Bronchial epithelial cell (primary cell): ENCODE measurements around the gene GFRA4. TPM values are rescaled to one million over a fixed set of nuclear protein-coding genes. Genes with fewer than 3 reads are reported as not detected.
"Not testable (repeated sequence)": the region's sequence is repeated elsewhere in the genome, so short reads cannot be mapped to it uniquely, and the experiment has no call there.

Experiments used
- DNase-seq: peaks from one replicate; pipeline ENCODE4 v3.0.0-alpha.2; 2010; ENCODE audit warnings: low read depth
- FAIRE-seq: peaks from 2 replicates; lab custom pipeline; 2011; peaks lifted over from hg19 to GRCh38; lab: Jason Lieb, UNC
- H3K27me3 ChIP-seq: 2 replicates; pipeline ENCODE4 v1.5.1; 2011; ENCODE audit warnings: low read length; ENCODE audit not compliant: control insufficient read depth, insufficient read depth
- H3K36me3 ChIP-seq: 2 replicates; pipeline ENCODE4 v1.5.1; 2011; ENCODE audit warnings: low read length; ENCODE audit not compliant: control insufficient read depth, insufficient read depth
- H3K4me3 ChIP-seq: 2 replicates; pipeline ENCODE4 v1.5.1; 2011; ENCODE audit warnings: mild to moderate bottlenecking, low read depth, low read length, control low read depth
- total RNA-seq: library from RNA; depleted of rRNA; stranded (reverse); fragments of >200 nt; gene quantifications from 2 replicates; pipeline ENCODE4 v1.2.1, GENCODE V29; 2014
- TF ChIP-seq, protein P1 (sequence below): IDR thresholded peaks from 2 replicates; pipeline ENCODE4 v1.5.1; 2011; ENCODE audit warnings: mild to moderate bottlenecking, moderate library complexity, low read length, control low read depth, inconsistent platforms; ENCODE audit not compliant: insufficient read depth, severe bottlenecking

Gene GFRA4
- total RNA-seq, 1 donor from 2014 or later, result not detected

DNA sequence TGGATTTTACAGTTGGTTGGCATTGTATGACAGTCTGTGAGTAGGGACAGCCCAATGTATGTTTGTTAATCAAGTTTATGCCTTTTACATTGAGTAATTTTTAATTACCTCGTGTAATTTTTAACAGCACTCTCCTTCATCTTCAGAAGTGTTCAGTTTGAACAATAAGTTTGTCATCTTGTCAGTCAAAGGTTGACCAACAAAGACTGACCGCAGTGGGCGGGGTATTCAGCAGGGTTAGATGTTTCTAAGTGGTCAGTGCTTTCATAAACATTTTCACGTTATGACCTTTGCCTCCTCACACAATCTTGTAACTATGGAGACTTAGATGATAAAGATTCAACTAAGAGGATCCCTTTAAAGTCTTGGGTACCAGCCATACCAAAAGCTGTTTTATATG, 40.8 kb downstream of the GFRA4 start:
- Histone ChIP-seq H3K36me3 (peaks cover 1% of the 10 kb centered on the region), H3K4me3 (no peak overlapping the region), H3K27me3 (no peaks in the 10 kb centered on the region)
- DNase-seq, result no peak
- TF ChIP-seq, protein P1, sequence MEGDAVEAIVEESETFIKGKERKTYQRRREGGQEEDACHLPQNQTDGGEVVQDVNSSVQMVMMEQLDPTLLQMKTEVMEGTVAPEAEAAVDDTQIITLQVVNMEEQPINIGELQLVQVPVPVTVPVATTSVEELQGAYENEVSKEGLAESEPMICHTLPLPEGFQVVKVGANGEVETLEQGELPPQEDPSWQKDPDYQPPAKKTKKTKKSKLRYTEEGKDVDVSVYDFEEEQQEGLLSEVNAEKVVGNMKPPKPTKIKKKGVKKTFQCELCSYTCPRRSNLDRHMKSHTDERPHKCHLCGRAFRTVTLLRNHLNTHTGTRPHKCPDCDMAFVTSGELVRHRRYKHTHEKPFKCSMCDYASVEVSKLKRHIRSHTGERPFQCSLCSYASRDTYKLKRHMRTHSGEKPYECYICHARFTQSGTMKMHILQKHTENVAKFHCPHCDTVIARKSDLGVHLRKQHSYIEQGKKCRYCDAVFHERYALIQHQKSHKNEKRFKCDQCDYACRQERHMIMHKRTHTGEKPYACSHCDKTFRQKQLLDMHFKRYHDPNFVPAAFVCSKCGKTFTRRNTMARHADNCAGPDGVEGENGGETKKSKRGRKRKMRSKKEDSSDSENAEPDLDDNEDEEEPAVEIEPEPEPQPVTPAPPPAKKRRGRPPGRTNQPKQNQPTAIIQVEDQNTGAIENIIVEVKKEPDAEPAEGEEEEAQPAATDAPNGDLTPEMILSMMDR, result no peak
- FAIRE-seq, result no peak

DNA sequence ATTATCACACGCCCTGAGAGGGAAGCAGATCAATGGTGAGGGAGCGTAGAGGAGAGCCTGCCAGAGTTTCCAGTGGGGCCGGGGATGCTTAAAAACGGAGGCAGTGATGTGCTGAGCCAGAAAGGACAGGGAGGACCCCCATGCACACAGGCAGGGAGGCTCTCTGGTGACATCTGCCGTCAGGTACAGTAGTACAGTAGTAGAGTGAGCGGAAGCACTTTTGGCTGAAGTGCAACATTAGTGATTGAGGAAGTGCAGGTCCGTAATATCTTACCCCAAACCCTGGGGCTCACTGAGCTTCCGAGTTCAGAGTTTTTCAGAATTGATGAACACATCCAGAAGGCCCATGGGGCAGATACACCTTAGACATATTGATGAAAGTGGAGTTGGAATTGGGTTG, 42.1 kb downstream of the GFRA4 start:
- no peaks in the 10 kb centered on the region for H3K27me3 ChIP-seq
- FAIRE-seq (peak; percentile 13), DNase-seq (no peak)
- H3K36me3 ChIP-seq, result peaks cover 1% of the 10 kb centered on the region
- H3K4me3 ChIP-seq, result no peak overlapping the region
- TF ChIP-seq, protein P1, result no peak

DNA sequence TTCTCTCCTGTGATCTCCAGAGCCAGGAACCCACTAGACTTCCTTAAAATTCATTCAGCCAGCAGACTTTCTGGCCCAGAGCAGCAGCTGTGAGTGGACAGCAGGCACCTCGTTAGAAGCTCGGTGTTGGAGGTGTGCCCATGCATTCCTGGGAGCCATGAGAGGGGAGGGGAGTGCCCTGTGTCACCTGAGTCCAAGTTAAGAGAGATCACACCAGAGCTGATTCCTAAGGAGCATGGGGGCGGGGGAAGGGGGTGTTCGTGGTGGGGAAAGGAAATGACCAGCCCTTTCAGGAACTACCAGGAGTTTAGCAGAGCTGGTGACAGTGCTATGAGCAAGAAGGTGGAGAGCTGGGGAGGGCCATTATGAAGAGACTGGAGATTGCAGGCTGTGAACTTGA, 46.9 kb downstream of the GFRA4 start:
- Histone ChIP-seq H3K36me3 (peaks cover 1% of the 10 kb centered on the region), H3K4me3 (no peak overlapping the region), H3K27me3 (no peaks in the 10 kb centered on the region)
- TF ChIP-seq, protein P1, result no peak
- DNase-seq (no peak), FAIRE-seq (no peak)

DNA sequence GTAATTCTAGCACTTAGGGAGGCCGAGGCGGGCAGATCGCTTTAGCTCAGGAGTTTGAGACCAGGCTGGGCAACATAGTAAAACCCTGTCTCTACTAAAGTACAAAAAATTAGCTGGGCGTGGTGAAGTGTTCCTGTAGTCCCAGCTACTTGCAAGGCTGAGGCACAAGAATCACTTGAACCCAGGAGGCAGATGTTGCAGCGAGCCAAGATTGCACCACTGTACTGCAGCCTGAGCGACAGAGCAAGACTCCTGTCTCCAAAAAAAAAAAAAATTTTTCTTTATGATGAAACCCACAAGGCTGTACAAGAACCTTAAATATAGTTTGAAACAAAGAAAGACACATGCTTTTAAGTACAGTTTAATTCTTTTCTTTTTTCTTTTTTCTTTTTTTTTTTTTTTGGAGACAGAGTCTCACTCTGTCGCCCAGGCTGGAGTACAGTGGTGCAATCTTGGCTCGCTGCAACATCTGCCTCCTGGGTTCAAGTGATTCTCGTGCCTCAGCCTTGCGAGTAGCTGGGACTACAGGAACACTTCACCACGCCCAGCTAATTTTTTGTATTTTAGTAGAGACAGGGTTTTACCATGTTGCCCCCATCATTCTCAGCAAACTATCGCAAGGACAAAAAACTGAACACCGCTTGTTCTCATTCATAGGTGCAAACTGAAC, 47.9 kb downstream of the GFRA4 start:
- DNase-seq, FAIRE-seq, H3K36me3 ChIP-seq: not testable (repeated sequence)

DNA sequence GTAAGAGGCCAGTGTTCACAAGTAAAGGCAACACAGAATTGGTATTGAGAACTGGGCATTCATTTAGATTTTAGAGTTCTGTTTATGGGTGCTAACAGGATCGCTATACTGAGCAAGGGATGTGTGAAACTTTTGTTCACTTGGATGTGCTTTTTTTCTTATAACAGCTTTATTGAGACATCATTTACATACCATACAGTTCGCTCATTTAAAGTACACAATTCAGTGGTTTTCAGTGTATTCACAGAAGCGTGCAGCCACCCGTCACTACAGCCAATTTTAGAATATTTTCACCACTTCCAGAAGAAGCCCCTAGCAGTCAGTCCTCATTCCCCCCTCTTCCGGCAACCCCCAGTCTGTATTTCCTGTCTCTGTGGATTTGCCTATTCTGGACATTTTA, 48.7 kb downstream of the GFRA4 start:
- TF ChIP-seq, protein P1, result no peak
- Histone ChIP-seq H3K4me3 (no peak overlapping the region), H3K27me3 (no peaks in the 10 kb centered on the region), H3K36me3 (peaks cover 1% of the 10 kb centered on the region)
- DNase-seq (peak; percentile 14), FAIRE-seq (no peak)

More for the DNA sequence above, 47.9 kb downstream of the GFRA4 start:
- not testable (repeated sequence) for H3K4me3 ChIP-seq, H3K27me3 ChIP-seq

DNA sequence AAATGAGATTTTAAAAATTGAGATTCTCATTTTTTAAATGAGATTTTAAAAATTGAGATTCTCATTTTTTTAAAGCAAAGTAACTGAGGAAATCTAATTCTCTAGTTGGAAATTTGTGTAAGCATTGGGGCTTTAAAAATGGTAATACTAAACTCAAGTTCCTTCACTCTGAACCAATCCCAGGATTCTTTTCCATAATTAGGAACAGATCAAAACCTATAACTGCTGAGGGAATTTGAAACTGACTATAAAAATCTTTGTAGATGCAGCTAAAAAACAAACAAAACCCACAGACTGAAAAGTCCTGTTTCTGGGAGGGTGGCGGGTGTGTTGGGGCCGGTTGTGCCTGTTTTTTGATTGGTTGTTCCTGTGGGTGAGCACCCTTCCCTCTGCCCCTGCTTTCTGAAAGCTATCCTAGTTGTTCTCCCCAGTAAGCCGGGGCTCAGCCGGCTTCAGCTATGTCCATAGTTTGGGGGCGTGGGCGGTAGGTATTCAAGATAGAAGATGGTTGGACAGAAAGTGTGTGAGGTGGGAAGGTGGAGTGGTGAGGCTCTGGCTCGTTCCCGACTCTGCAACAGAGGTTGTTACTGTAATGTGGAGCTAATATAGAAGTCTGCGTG, 49.3 kb downstream of the GFRA4 start:
- FAIRE-seq (no peak), DNase-seq (peak; percentile 3)
- H3K4me3 ChIP-seq, result no peak overlapping the region
- peaks cover 1% of the 10 kb centered on the region for H3K36me3 ChIP-seq
- TF ChIP-seq, protein P1, result no peak
- no peaks in the 10 kb centered on the region for H3K27me3 ChIP-seq
